IPS-NIHi11 (cell line): ENCODE data around the gene IL1B.
A peak's percentile ranks its signal among the peaks of the same experiment; 100 is the strongest.

Experiments
- DNase-seq: peaks from one replicate; pipeline ENCODE4 v3.0.0; 2012; ENCODE audit warnings: mixed read lengths, low spot score

The IL1B gene

GRCh38 chr2:112803691-112804521 is 32.7 kb downstream of the IL1B start:
- no peak for DNase-seq

- DNase-seq: no peak
Measured at GRCh38 chr2:112800881-112801583, 35.5 kb downstream of the IL1B start.

GRCh38 chr2:112798979-112799975 is 37.3 kb downstream of the IL1B start:
- no peak for DNase-seq

GRCh38 chr2:112796486-112796885 is 40.1 kb downstream of the IL1B start:
- no peak for DNase-seq

- peak; percentile 32 for DNase-seq
Measured at GRCh38 chr2:112795774-112796173, 40.8 kb downstream of the IL1B start.

GRCh38 chr2:112794841-112795240 is 41.7 kb downstream of the IL1B start:
- no peak for DNase-seq

- DNase-seq: no peak
Measured at GRCh38 chr2:112794131-112794733, 42.3 kb downstream of the IL1B start.

GRCh38 chr2:112793449-112793978 is 43.1 kb downstream of the IL1B start:
- DNase-seq: no peak

GRCh38 chr2:112792419-112792818 is 44.2 kb downstream of the IL1B start:
- no peak for DNase-seq

GRCh38 chr2:112791693-112792230 is 44.8 kb downstream of the IL1B start:
- no peak for DNase-seq

- no peak for DNase-seq
Measured at GRCh38 chr2:112791019-112791418, 45.6 kb downstream of the IL1B start.

- no peak for DNase-seq
Measured at GRCh38 chr2:112790305-112790704, 46.3 kb downstream of the IL1B start.

GRCh38 chr2:112789186-112789585 is 47.4 kb downstream of the IL1B start:
- no peak for DNase-seq

- no peak for DNase-seq
Measured at GRCh38 chr2:112788653-112789052, 47.9 kb downstream of the IL1B start.

- no peak for DNase-seq
Measured at GRCh38 chr2:112787729-112788393, 48.7 kb downstream of the IL1B start.

GRCh38 chr2:112787294-112787693 is 49.3 kb downstream of the IL1B start:
- DNase-seq: no peak

- DNase-seq: peak; percentile 72
Measured at GRCh38 chr2:112784199-112785189, 52.1 kb downstream of the IL1B start, which contains the start of gene IL1A. IL1A (minus strand) TSS chr2:112784493; CDS start chr2:112783770, 723 bp downstream.

- DNase-seq: no peak
Measured at GRCh38 chr2:112783187-112783714, 53.3 kb downstream of the IL1B start.

- DNase-seq: no peak
Measured at GRCh38 chr2:112782234-112782799, 54.3 kb downstream of the IL1B start.
